ENCODE results near the gene UBAP1. TPM values are rescaled to one million over a fixed set of nuclear protein-coding genes. Genes with fewer than 3 reads are reported as not detected.

Gene UBAP1
- total RNA-seq, 2 donors from 2014 or later: 38.3 to 72.2 TPM

- H3K27ac ChIP-seq: peak overlapping the region; percentile 97 to 99
Observed at GRCh38 chr9:34177593-34178435, 1.0 kb upstream of the UBAP1 start.

DNA sequence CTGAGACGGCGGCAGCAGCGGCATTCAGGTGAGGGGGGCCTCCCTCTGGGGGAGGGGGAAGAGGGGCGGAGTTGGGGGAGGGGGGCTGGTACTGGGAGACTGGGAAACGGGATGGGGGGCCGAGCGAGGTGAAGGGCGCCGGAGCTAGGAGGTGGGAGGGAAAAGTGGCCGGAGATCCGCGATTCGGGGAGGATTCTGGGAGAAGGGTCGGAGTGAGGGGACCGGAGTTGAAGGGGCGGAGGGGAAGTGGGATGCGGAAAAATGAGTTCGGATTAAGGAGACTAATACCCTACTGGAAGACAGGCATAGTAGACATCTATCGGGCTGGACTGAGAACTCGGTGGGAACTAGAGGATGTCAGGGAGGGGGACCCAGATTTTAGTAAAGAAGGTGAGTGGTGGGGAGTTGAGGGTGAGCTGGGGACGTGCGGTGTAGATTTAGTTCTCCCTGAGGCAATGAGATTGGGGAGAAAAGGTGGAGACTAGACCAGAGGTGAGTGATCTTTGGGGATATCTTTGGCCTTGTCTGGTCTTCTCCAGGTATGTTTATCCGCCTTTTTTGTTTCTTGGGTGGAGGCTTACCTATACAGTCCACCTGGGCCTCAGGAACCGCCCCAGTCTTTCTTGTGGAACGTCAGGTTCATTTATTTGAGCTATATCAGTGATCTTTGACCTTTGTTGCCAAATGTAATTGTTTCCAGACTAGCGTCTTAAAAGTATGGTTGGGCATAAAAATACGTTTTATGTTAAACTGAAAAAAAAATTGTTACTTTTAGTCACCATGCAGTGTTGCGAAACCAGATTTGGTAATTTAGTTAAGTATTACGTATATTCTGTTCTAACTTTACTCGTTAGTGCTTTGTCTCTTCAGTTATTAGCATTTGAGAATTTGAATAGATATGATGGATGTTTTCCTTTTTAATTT, 632 bp downstream of the UBAP1 start:
- peak overlapping the region; percentile 91 to 93 for H3K4me3 ChIP-seq
- no peaks in the 10 kb centered on the region for H3K36me3 ChIP-seq
- 4% methylated on average over 27 of the region's 30 CpGs for WGBS
- no peaks in the 10 kb centered on the region for H3K27me3 ChIP-seq (replicated peaks; ENCODE audit: insufficient read depth)
- peak overlapping the region; percentile 97 to 99 for H3K27ac ChIP-seq
- TF ChIP-seq POLR2AphosphoS5 (IDR thresholded peaks at IDR 0.05): no peak
- TF ChIP-seq, protein P1, sequence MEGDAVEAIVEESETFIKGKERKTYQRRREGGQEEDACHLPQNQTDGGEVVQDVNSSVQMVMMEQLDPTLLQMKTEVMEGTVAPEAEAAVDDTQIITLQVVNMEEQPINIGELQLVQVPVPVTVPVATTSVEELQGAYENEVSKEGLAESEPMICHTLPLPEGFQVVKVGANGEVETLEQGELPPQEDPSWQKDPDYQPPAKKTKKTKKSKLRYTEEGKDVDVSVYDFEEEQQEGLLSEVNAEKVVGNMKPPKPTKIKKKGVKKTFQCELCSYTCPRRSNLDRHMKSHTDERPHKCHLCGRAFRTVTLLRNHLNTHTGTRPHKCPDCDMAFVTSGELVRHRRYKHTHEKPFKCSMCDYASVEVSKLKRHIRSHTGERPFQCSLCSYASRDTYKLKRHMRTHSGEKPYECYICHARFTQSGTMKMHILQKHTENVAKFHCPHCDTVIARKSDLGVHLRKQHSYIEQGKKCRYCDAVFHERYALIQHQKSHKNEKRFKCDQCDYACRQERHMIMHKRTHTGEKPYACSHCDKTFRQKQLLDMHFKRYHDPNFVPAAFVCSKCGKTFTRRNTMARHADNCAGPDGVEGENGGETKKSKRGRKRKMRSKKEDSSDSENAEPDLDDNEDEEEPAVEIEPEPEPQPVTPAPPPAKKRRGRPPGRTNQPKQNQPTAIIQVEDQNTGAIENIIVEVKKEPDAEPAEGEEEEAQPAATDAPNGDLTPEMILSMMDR (IDR thresholded peaks at IDR 0.05): no peak
- peak; percentile 7 for DNase-seq (ENCODE audit: low spot score)
- intact Hi-C loops (cut with DNase I): loop anchor here (2.0 to 5.0 kb wide), 2 partner anchors 52 to 73 kb away; partner anchors contain the start of gene DCAF12
- no peaks in the 10 kb centered on the region for H3K9me3 ChIP-seq
- no peaks in the 10 kb centered on the region for H3K4me1 ChIP-seq (replicated peaks)

More at GRCh38 chr9:34177593-34178435, 1.0 kb upstream of the UBAP1 start:
- H3K36me3 ChIP-seq: no peaks in the 10 kb centered on the region
- H3K27me3 ChIP-seq (replicated peaks; ENCODE audit: insufficient read depth): no peaks in the 10 kb centered on the region
- peak overlapping the region; percentile 91 to 93 for H3K4me3 ChIP-seq
- intact Hi-C loops (cut with DNase I): loop anchor here (2.0 to 5.0 kb wide), 2 partner anchors 51 to 75 kb away; partner anchors contain the start of gene DCAF12
- TF ChIP-seq POLR2AphosphoS5 (IDR thresholded peaks at IDR 0.05) (no peak), POLR2A (IDR thresholded peaks at IDR 0.05) (no peak)
- TF ChIP-seq, protein P1 (IDR thresholded peaks at IDR 0.05): no peak
- WGBS: 57% methylated on average over 17 of the region's 17 CpGs
- no peaks in the 10 kb centered on the region for H3K9me3 ChIP-seq
- no peak for DNase-seq (ENCODE audit: low spot score)
- no peaks in the 10 kb centered on the region for H3K4me1 ChIP-seq (replicated peaks)

DNA sequence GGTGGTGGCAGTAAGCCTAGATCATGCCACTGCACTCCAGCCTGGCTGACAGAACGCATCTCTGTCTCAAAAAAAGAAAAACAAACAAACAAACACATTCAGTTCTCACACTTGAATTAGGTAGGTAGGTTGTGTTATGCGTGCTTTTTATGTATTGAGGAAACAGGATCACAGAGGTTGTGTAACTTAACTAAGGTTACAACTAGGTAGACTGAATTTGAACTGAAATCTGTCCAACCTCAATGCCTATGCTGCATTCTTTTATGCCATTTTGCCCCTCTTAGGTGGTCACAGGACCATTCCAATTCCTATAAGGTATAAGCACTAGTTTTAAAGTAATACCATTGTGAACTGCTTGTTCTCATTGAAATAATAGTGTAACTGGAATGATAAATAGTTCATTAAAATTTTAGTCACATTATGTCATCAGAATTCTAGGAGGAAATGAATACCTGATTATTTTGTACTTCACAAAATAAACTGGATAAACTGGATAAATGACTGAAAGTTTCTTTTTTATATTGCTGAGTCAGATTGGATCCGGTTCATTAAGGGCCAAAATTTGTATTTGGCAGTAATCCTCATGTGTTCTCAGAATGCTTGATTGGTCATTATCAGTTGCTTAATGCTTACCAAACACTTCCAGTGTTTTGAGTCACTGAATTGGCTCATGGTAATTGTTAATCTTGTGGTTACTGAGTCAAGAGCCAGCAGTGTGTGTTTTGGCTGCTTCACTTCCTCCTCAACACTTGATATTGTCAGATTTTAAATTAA, 7.1 kb downstream of the UBAP1 start:
- Histone ChIP-seq H3K36me3 (no peaks in the 10 kb centered on the region), H3K9me3 (no peaks in the 10 kb centered on the region), H3K4me3 (no peak overlapping the region), H3K27ac (peak overlapping the region; percentile 39 to 49), H3K27me3 (replicated peaks; ENCODE audit: insufficient read depth) (no peaks in the 10 kb centered on the region), H3K4me1 (replicated peaks) (no peaks in the 10 kb centered on the region)
- no peak for TF ChIP-seq POLR2A (IDR thresholded peaks at IDR 0.05)
- peak; percentile 77 for TF ChIP-seq POLR2AphosphoS5 (IDR thresholded peaks at IDR 0.05)
- TF ChIP-seq, protein P1 (IDR thresholded peaks at IDR 0.05): no peak
- intact Hi-C loops (cut with DNase I): no loop called here
- 42% methylated on average over 3 of the region's 3 CpGs for WGBS
- DNase-seq (ENCODE audit: low spot score): peak; percentile 25

- Histone ChIP-seq H3K4me1 (replicated peaks) (no peaks in the 10 kb centered on the region), H3K4me3 (no peak overlapping the region), H3K27ac (no peak overlapping the region), H3K9me3 (no peaks in the 10 kb centered on the region), H3K36me3 (no peaks in the 10 kb centered on the region), H3K27me3 (replicated peaks; ENCODE audit: insufficient read depth) (no peaks in the 10 kb centered on the region)
- TF ChIP-seq, protein P1 (IDR thresholded peaks at IDR 0.05): no peak
- TF ChIP-seq POLR2AphosphoS5 (IDR thresholded peaks at IDR 0.05): no peak
- no peak for TF ChIP-seq POLR2A (IDR thresholded peaks at IDR 0.05)
- WGBS: 79% methylated on average over 1 of the region's 1 CpG
- intact Hi-C loops (cut with DNase I): no loop called here
- DNase-seq (ENCODE audit: low spot score): no peak
Observed at GRCh38 chr9:34187891-34188240, 9.0 kb downstream of the UBAP1 start.

Measured in prostate gland (tissue), 2 donors.